OCI-M2 (cell line): ENCODE data around the gene ADIPOR1.
"Not testable (repeated sequence)": the region's sequence is repeated elsewhere in the genome, so short reads cannot be mapped to it uniquely, and the experiment has no call there.

Source experiments
- DNase-seq: peaks from one replicate; lab custom pipeline; 2025; ENCODE audit not compliant: unreplicated experiment; lab: John Stamatoyannopoulos, UW

ADIPOR1 gene

GRCh38 chr1:202957733-202958543 lies at the start of gene ADIPOR1:
Gene ADIPOR1 (minus strand): TSS chr1:202958312. CDS start chr1:202951070, 7,242 bp downstream.
- no peak for DNase-seq

GRCh38 chr1:203006948-203007871 lies 49.1 kb upstream of the ADIPOR1 start, which contains the start of gene TMEM183A:
Gene TMEM183A (plus strand): TSS chr1:203007374. CDS start chr1:203007466, 92 bp downstream.
- peak; percentile 20 for DNase-seq

GRCh38 chr1:203005395-203006142 lies 47.5 kb upstream of the ADIPOR1 start:
- DNase-seq = peak; percentile 22

- DNase-seq = no peak
Observed at GRCh38 chr1:203002951-203003350, 44.8 kb upstream of the ADIPOR1 start.

GRCh38 chr1:203001986-203002385 lies 43.9 kb upstream of the ADIPOR1 start:
- DNase-seq = no peak

GRCh38 chr1:203000217-203000944 lies 42.3 kb upstream of the ADIPOR1 start:
- no peak for DNase-seq

- DNase-seq = no peak
Observed at GRCh38 chr1:202998836-202999750, 41.0 kb upstream of the ADIPOR1 start.

- DNase-seq = no peak
Observed at GRCh38 chr1:202994756-202995155, 36.6 kb upstream of the ADIPOR1 start.

- no peak for DNase-seq
Observed at GRCh38 chr1:202991112-202991511, 33.0 kb upstream of the ADIPOR1 start.

GRCh38 chr1:202989879-202990278 lies 31.8 kb upstream of the ADIPOR1 start:
- no peak for DNase-seq

- no peak for DNase-seq
Observed at GRCh38 chr1:202987922-202988583, 29.9 kb upstream of the ADIPOR1 start.

- no peak for DNase-seq
Observed at GRCh38 chr1:202987255-202987654, 29.1 kb upstream of the ADIPOR1 start.

- not testable (repeated sequence) for DNase-seq
Observed at GRCh38 chr1:202986120-202986519, 28.0 kb upstream of the ADIPOR1 start.

GRCh38 chr1:202982715-202983430 lies 24.8 kb upstream of the ADIPOR1 start:
- DNase-seq = no peak

- no peak for DNase-seq
Observed at GRCh38 chr1:202981939-202982338, 23.8 kb upstream of the ADIPOR1 start.

- DNase-seq = no peak
Observed at GRCh38 chr1:202979459-202979858, 21.3 kb upstream of the ADIPOR1 start.

GRCh38 chr1:202976633-202977032 lies 18.5 kb upstream of the ADIPOR1 start:
- no peak for DNase-seq

GRCh38 chr1:202974856-202975255 lies 16.7 kb upstream of the ADIPOR1 start:
- DNase-seq = no peak
